Vagina (tissue), 2 donors: ENCODE data around the gene HTR4. TPM values are rescaled to one million over a fixed set of nuclear protein-coding genes. Genes with fewer than 3 reads are reported as not detected.
"Not testable (repeated sequence)": the region's sequence is repeated elsewhere in the genome, so short reads cannot be mapped to it uniquely, and the experiment has no call there.

Experiments
- DNase-seq, 2 donors: peaks; one replicate each; pipeline ENCODE4 v3.0.0-alpha.2; 2017; ENCODE audit errors: extremely low spot score in 2 of 2
- H3K27ac ChIP-seq: fragments of 200-600 bp; sonication (generic); one replicate; pipeline ENCODE4 v1.5.1; 2019
- H3K27me3 ChIP-seq: fragments of 200-600 bp; sonication (generic); one replicate; pipeline ENCODE4 v1.5.1; 2019
- H3K36me3 ChIP-seq, 2 donors: fragments of 200-600 bp; sonication (generic); one replicate each; pipeline ENCODE4 v1.5.1; 2017 to 2019
- H3K4me1 ChIP-seq: fragments of 200-600 bp; sonication (generic); one replicate; pipeline ENCODE4 v1.5.1; 2019
- H3K4me3 ChIP-seq, 2 donors: fragments of 200-600 bp; sonication (generic); 1 replicate in 1 of 2; 2 replicates in 1 of 2; pipeline ENCODE4 v1.5.1; 2016 to 2019
- H3K9me3 ChIP-seq: fragments of 200-600 bp; sonication (generic); one replicate; pipeline ENCODE4 v1.5.1; 2019
- CTCF ChIP-seq, 3 experiments: fragments of 450-650 bp in 2 of 3; fragments of 200-600 bp in 1 of 3; sonication (generic) in 1 of 3; IDR thresholded peaks; one replicate each; pipeline ENCODE4 v1.5.1; 2017 to 2019; ENCODE audit warnings: antibody characterized with exemption in 3 of 3, mild to moderate bottlenecking in 2 of 3, moderate library complexity in 2 of 3
- POLR2A ChIP-seq, 2 donors: fragments of 450-650 bp; IDR thresholded peaks; one replicate each; pipeline ENCODE4 v1.6.1; 2017; ENCODE audit warnings: antibody characterized with exemption in 2 of 2, mild to moderate bottlenecking in 2 of 2, moderate library complexity in 2 of 2
- POLR2AphosphoS5 ChIP-seq, 2 donors: sonication (generic); formaldehyde crosslinking; IDR thresholded peaks; one replicate each; pipeline ENCODE4 v1.9.0; 2017; ENCODE audit warnings: antibody characterized with exemption in 2 of 2, mild to moderate bottlenecking in 2 of 2, low read depth in 1 of 2; ENCODE audit not compliant: insufficient read depth in 1 of 2
- intact Hi-C: fragments of 100-400 bp; cut with DNase I; formaldehyde crosslinking; loops from one replicate; pipeline ENCODE4 v1.15.1; 2023
- total RNA-seq: library from RNA; depleted of rRNA; stranded (reverse); fragments of >200 nt; gene quantifications from one replicate; pipeline ENCODE4 v1.2.3, GENCODE V29; 2016

Gene HTR4
- total RNA-seq, 1 donor from 2014 or later, result 2.9 TPM

DNA sequence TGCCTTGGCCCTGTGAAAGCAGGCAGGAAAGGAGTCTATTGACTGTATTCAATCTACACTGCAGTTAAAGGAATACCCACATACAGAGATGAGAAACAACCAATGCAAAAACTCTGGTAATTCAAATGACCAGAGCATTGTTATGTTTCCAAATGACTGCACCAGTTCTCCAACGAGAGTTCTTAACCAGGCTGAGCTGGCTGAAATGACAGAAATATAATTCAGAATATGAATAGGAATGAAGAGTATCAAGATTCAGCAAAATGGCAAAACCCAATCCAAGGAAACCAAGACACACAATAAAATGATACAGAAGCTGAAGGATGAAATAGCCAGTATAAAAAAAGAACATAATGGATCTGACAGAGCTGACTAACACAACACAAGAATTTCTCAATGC is 119.1 kb downstream of the HTR4 start:
- H3K36me3 ChIP-seq, result no peaks in the 10 kb centered on the region
- H3K27me3 ChIP-seq, result no peaks in the 10 kb centered on the region
- no peak overlapping the region for H3K27ac ChIP-seq
- no peak for TF ChIP-seq CTCF (IDR thresholded peaks at IDR 0.05)
- no peak for TF ChIP-seq POLR2A (IDR thresholded peaks at IDR 0.05)
- TF ChIP-seq POLR2AphosphoS5 (IDR thresholded peaks at IDR 0.05; ENCODE audit: insufficient read depth in 1 of 2, low read depth in 1 of 2), result no peak
- H3K9me3 ChIP-seq, result no peaks in the 10 kb centered on the region
- H3K4me1 ChIP-seq, result no peaks in the 10 kb centered on the region
- intact Hi-C loops, result no loop called here
- DNase-seq, result no peak
- no peak overlapping the region for H3K4me3 ChIP-seq

DNA sequence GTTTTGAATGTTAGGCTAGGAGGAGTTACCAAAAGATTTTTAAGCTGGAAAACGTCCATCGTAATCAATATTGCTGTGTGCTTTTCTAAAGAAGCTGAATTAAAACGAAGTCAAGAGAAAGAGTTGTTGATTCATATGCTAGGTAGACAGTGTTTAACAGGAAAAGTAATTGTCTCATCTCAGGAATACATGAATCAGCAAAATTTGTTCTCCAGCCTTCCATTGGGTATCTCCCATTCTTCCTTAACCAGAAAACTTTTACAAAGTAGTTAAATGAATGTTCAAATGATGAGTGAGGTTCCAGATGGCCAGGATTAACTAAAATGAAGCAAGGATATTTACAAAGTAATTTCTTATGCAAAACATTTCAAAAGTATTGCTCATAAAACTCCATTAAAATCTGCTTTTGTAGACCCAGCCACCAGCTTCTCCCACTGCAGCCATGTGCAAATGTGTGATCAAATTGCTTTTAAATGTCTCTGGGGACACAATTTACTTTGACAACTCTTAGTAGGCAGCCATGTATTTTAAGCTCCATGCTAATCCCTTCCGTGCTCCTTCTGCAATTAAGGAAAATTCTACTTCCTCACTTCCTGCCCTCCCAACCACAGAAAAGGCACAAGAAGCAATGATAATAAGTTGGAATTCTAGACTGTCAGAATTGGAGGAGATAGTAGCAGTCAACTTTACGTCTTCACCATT is 121.2 kb downstream of the HTR4 start:
- intact Hi-C loops, result no loop called here
- Histone ChIP-seq H3K4me1 (no peaks in the 10 kb centered on the region), H3K27me3 (no peaks in the 10 kb centered on the region), H3K9me3 (no peaks in the 10 kb centered on the region), H3K27ac (no peak overlapping the region), H3K4me3 (no peak overlapping the region), H3K36me3 (no peaks in the 10 kb centered on the region)
- DNase-seq, result no peak
- no peak for TF ChIP-seq POLR2A (IDR thresholded peaks at IDR 0.05)
- no peak for TF ChIP-seq CTCF (IDR thresholded peaks at IDR 0.05)
- TF ChIP-seq POLR2AphosphoS5 (IDR thresholded peaks at IDR 0.05; ENCODE audit: insufficient read depth in 1 of 2, low read depth in 1 of 2), result no peak

GRCh38 chr5:148529450-148529849 is 124.9 kb downstream of the HTR4 start:
- H3K27ac ChIP-seq, H3K4me1 ChIP-seq, H3K27me3 ChIP-seq, H3K36me3 ChIP-seq, intact Hi-C loops, H3K9me3 ChIP-seq, DNase-seq, H3K4me3 ChIP-seq: not testable (repeated sequence)

GRCh38 chr5:148524721-148525120 is 129.6 kb downstream of the HTR4 start:
- TF ChIP-seq POLR2AphosphoS5 (IDR thresholded peaks at IDR 0.05; ENCODE audit: insufficient read depth in 1 of 2, low read depth in 1 of 2) (no peak), CTCF (IDR thresholded peaks at IDR 0.05) (no peak), POLR2A (IDR thresholded peaks at IDR 0.05) (no peak)
- Histone ChIP-seq H3K27ac (no peak overlapping the region), H3K4me1 (no peaks in the 10 kb centered on the region), H3K9me3 (no peaks in the 10 kb centered on the region), H3K36me3 (no peaks in the 10 kb centered on the region), H3K27me3 (no peaks in the 10 kb centered on the region), H3K4me3 (no peak overlapping the region)
- no peak for DNase-seq
- intact Hi-C loops, result no loop called here

- Histone ChIP-seq H3K27me3 (no peaks in the 10 kb centered on the region), H3K36me3 (no peaks in the 10 kb centered on the region), H3K9me3 (no peaks in the 10 kb centered on the region), H3K4me3 (no peak overlapping the region), H3K27ac (no peak overlapping the region), H3K4me1 (no peaks in the 10 kb centered on the region)
- intact Hi-C loops, result no loop called here
- DNase-seq, result no peak
- TF ChIP-seq POLR2AphosphoS5 (IDR thresholded peaks at IDR 0.05; ENCODE audit: insufficient read depth in 1 of 2, low read depth in 1 of 2) (no peak), POLR2A (IDR thresholded peaks at IDR 0.05) (no peak), CTCF (IDR thresholded peaks at IDR 0.05) (no peak)
Observed at GRCh38 chr5:148523139-148523538, 131.2 kb downstream of the HTR4 start.
